Lower lobe of right lung (tissue), 2 donors: ENCODE data around the gene PDCL3. TPM values are rescaled to one million over a fixed set of nuclear protein-coding genes. Genes with fewer than 3 reads are reported as not detected.

ENCODE experiments used
- ATAC-seq, 2 donors: fragments of 200-7000 bp; cut with Tn5 transposase; one replicate each; pipeline ENCODE4 v1.9.1; 2020 to 2022; ENCODE audit warnings: mild to moderate bottlenecking in 2 of 2, moderate library complexity in 2 of 2
- DNase-seq: peaks from one replicate; pipeline ENCODE4 v3.0.0-alpha.2; 2020
- H3K27ac ChIP-seq: fragments of 200-600 bp; one replicate; pipeline ENCODE4 v1.8.0; 2022
- H3K27me3 ChIP-seq: fragments of 200-600 bp; one replicate; pipeline ENCODE4 v1.8.0; 2022; ENCODE audit warnings: low read depth
- H3K36me3 ChIP-seq: fragments of 200-600 bp; one replicate; pipeline ENCODE4 v1.8.0; 2022; ENCODE audit warnings: mild to moderate bottlenecking
- H3K4me1 ChIP-seq: fragments of 200-600 bp; one replicate; pipeline ENCODE4 v1.8.0; 2022
- H3K4me3 ChIP-seq: fragments of 200-600 bp; one replicate; pipeline ENCODE4 v1.8.0; 2022; ENCODE audit warnings: mild to moderate bottlenecking
- H3K9me3 ChIP-seq: fragments of 200-600 bp; one replicate; pipeline ENCODE4 v1.8.0; 2022
- intact Hi-C: fragments of 100-400 bp; cut with DNase I; formaldehyde crosslinking; loops from one replicate; pipeline ENCODE4 v1.11.0; 2022
- total RNA-seq: library from RNA; stranded (reverse); fragmentation: NEBNext Ultra II Directional; extraction: Animal tissue kit (Norgen Biotek cat#: 25700); gene quantifications from one replicate; pipeline ENCODE4 v1.2.1, GENCODE V29; 2021
- TF ChIP-seq, protein P1 (sequence below): fragments of 200-600 bp; IDR thresholded peaks from one replicate; pipeline ENCODE4 v1.8.0; 2022; ENCODE audit warnings: antibody characterized with exemption, mild to moderate bottlenecking
- donor health status: DM: no; HTN: yes; CAD: no; lungs with severe emphysema.

The PDCL3 gene
- total RNA-seq, 1 donor from 2014 or later: 16.0 TPM

DNA sequence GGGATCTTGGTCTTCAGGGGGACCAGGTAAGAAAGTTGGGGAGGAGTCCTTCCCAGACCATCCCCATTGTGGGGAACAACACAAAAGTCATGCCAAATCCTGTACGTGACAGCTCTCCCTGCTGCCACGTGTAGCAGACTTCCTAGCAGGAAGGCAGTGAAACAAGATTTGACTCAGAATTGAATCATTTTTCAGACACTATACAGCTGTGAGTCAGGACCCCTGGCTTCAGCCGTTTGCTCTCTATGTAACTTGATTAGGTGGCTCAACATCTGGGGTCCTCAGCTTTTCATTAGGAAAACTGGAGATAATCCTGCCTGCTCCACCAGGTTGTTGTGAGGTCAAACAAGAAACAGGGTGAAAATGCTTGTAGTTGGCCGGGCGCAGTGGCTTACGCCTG lies 32.9 kb upstream of the PDCL3 start:
- H3K27ac ChIP-seq: no peak overlapping the region
- DNase-seq: no peak
- TF ChIP-seq, protein P1, sequence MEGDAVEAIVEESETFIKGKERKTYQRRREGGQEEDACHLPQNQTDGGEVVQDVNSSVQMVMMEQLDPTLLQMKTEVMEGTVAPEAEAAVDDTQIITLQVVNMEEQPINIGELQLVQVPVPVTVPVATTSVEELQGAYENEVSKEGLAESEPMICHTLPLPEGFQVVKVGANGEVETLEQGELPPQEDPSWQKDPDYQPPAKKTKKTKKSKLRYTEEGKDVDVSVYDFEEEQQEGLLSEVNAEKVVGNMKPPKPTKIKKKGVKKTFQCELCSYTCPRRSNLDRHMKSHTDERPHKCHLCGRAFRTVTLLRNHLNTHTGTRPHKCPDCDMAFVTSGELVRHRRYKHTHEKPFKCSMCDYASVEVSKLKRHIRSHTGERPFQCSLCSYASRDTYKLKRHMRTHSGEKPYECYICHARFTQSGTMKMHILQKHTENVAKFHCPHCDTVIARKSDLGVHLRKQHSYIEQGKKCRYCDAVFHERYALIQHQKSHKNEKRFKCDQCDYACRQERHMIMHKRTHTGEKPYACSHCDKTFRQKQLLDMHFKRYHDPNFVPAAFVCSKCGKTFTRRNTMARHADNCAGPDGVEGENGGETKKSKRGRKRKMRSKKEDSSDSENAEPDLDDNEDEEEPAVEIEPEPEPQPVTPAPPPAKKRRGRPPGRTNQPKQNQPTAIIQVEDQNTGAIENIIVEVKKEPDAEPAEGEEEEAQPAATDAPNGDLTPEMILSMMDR: no peak
- intact Hi-C loops: no loop called here
- no peaks in the 10 kb centered on the region for H3K27me3 ChIP-seq
- no peaks in the 10 kb centered on the region for H3K4me1 ChIP-seq
- H3K4me3 ChIP-seq: no peak overlapping the region
- H3K36me3 ChIP-seq: no peaks in the 10 kb centered on the region
- no peaks in the 10 kb centered on the region for H3K9me3 ChIP-seq
- ATAC-seq: no peak

DNA sequence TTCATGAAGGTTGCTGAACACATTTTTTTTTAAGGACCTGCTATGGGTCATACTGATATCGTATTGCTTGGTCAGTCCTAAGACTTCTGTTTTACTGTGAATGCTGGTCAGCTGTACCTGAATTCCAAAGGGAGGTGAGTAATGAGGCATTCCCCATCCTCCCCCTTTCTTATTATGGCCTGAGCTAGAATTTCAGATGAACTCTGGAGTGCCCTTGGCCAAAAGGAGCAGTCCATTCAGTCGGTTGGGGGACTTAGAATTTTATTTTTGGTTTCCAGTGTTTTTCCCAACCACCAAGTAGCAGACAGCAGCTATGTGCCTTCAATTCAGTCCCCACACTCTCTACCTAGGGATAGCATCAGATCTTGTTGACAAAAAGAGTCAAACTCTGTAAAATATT lies 26.9 kb upstream of the PDCL3 start:
- Histone ChIP-seq H3K27ac (no peak overlapping the region), H3K27me3 (no peaks in the 10 kb centered on the region), H3K36me3 (no peaks in the 10 kb centered on the region), H3K4me1 (no peaks in the 10 kb centered on the region), H3K4me3 (no peak overlapping the region), H3K9me3 (no peaks in the 10 kb centered on the region)
- intact Hi-C loops: no loop called here
- no peak for DNase-seq
- ATAC-seq: no peak
- TF ChIP-seq, protein P1: no peak

DNA sequence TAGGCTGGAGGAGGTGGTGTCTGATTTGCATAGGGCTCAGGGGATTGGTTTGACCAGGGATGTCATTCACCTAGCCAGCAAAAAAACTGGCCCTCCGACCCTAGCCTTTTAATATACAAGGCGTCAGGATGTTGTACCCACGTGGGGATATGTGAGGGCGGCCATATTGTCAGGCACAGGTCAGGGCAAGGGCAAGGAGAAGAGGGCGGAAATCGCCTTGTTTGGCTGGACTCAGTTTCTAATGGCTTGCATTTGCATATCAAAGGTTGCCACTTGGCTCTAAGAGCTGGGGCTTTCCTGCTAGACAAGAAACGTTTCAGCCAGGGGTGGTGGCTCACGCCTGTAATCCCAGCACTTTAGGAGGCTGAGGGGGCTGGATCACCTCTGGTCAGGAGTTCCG lies 24.9 kb upstream of the PDCL3 start:
- intact Hi-C loops: no loop called here
- Histone ChIP-seq H3K9me3 (no peaks in the 10 kb centered on the region), H3K27me3 (no peaks in the 10 kb centered on the region), H3K27ac (no peak overlapping the region), H3K4me1 (no peaks in the 10 kb centered on the region), H3K4me3 (no peak overlapping the region), H3K36me3 (no peaks in the 10 kb centered on the region)
- ATAC-seq (no peak), DNase-seq (no peak)
- TF ChIP-seq, protein P1: no peak

DNA sequence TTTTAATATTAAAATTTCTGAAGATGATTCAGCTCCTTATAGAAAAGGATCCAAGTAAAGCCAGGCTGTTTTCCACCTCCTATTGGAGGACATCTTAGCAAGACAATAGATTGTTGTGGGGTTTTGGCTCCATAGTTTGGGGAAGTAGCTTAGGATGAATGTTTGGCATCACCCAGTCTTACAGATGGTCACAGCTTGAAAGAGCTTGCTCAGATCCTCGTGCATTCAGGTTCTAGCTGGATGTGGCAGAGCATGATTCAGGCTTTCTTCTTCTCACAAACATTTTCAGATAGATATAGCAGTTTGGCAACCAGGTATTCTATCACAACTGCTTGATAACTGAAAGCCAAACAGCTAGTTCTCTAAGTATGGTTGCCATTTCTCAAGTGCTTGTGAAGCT lies 23.6 kb upstream of the PDCL3 start:
- Histone ChIP-seq H3K4me3 (no peak overlapping the region), H3K27me3 (no peaks in the 10 kb centered on the region), H3K27ac (no peak overlapping the region), H3K9me3 (no peaks in the 10 kb centered on the region), H3K4me1 (no peaks in the 10 kb centered on the region), H3K36me3 (no peaks in the 10 kb centered on the region)
- DNase-seq (no peak), ATAC-seq (no peak)
- TF ChIP-seq, protein P1: no peak
- intact Hi-C loops: no loop called here

DNA sequence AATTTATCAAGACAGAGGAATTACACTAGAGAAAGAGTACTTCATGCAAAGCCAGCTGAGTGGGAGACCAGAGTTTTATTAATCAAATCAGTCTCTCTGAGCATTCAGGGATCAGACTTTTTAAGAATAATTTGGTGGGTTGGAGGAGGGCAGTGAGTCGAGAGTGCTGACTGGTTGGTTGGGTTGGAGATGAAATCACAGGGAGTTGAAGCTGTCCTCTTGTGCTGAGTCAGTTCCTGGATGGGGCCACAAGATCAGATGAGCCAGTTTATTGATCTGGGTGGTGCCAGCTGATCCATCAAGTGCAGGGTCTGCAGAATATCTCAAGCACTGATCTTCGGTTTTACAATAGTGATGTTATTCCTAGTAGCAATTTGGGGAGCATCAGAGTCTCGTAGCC lies 21.4 kb upstream of the PDCL3 start:
- H3K27me3 ChIP-seq: no peaks in the 10 kb centered on the region
- no peaks in the 10 kb centered on the region for H3K9me3 ChIP-seq
- no peaks in the 10 kb centered on the region for H3K4me1 ChIP-seq
- TF ChIP-seq, protein P1: no peak
- no peak overlapping the region for H3K4me3 ChIP-seq
- intact Hi-C loops: no loop called here
- no peak overlapping the region for H3K27ac ChIP-seq
- DNase-seq (no peak), ATAC-seq (no peak)
- H3K36me3 ChIP-seq: no peaks in the 10 kb centered on the region

DNA sequence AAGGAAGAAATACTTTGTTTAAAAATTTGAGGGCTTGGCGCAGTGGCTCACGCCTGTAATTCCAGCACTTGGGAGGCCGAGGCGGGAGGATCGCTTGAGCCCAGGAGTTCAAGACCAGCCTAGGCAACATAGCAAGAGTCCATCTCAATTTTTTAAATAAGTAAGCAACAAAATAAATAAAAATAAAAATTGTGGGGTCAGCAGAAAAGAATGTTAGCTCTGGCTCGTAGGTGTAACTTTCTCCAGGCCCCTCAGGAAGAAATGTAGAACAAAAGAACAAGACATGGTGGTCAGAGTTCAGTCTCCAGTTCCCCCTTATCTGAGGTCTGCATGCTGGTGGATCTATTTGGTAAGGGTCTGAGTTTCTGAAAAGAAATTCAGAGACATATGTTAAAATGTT lies 20.4 kb upstream of the PDCL3 start:
- no peaks in the 10 kb centered on the region for H3K27me3 ChIP-seq
- no peaks in the 10 kb centered on the region for H3K9me3 ChIP-seq
- H3K36me3 ChIP-seq: no peaks in the 10 kb centered on the region
- no peak overlapping the region for H3K27ac ChIP-seq
- no peaks in the 10 kb centered on the region for H3K4me1 ChIP-seq
- TF ChIP-seq, protein P1: no peak
- ATAC-seq (no peak), DNase-seq (no peak)
- intact Hi-C loops: no loop called here
- no peak overlapping the region for H3K4me3 ChIP-seq
